Esophagus muscularis mucosa (tissue), 4 donors: Measurements from ENCODE around the gene SLC25A41. TPM values are rescaled to one million over a fixed set of nuclear protein-coding genes. Genes with fewer than 3 reads are reported as not detected.

Experiments
- DNase-seq: peaks from one replicate; pipeline ENCODE4 v3.0.0-alpha.2; 2017; ENCODE audit errors: extremely low spot score
- H3K27ac ChIP-seq, 4 donors: fragments of 200-600 bp; sonication (generic); replicated peaks in 1 of 4; 1 replicate in 3 of 4; 2 replicates in 1 of 4; pipeline ENCODE4 v1.5.1; 2016 to 2019; ENCODE audit warnings: mild to moderate bottlenecking in 1 of 4
- H3K27me3 ChIP-seq, 4 donors: fragments of 200-600 bp; sonication (generic); one replicate each; pipeline versions ENCODE4 v1.5.1 to v1.6.0; 2016 to 2019
- H3K36me3 ChIP-seq, 4 donors: fragments of 200-600 bp; sonication (generic); one replicate each; pipeline ENCODE4 v1.5.1; 2016 to 2019
- H3K4me1 ChIP-seq, 4 donors: fragments of 200-600 bp; sonication (generic); one replicate each; pipeline ENCODE4 v1.5.1; 2016 to 2019
- H3K4me3 ChIP-seq, 4 donors: fragments of 200-600 bp; sonication (generic); 1 replicate in 2 of 4; 2 replicates in 2 of 4; pipeline ENCODE4 v1.5.1; 2016 to 2019; ENCODE audit warnings: mild to moderate bottlenecking in 4 of 4, moderate library complexity in 1 of 4
- H3K9me3 ChIP-seq, 4 donors: fragments of 200-600 bp; sonication (generic); 1 replicate in 3 of 4; 2 replicates in 1 of 4; pipeline ENCODE4 v1.5.1; 2016 to 2019
- CTCF ChIP-seq, 3 experiments: fragments of 200-600 bp in 2 of 3; fragments of 450-650 bp in 1 of 3; sonication (generic) in 2 of 3; IDR thresholded peaks; one replicate each; pipeline ENCODE4 v1.5.1; 2017 to 2019; ENCODE audit warnings: antibody characterized with exemption in 3 of 3, mild to moderate bottlenecking in 2 of 3, moderate library complexity in 1 of 3
- EP300 ChIP-seq: sonication (generic); formaldehyde crosslinking; IDR thresholded peaks from one replicate; pipeline ENCODE4 v1.6.1; 2017; ENCODE audit warnings: antibody characterized with exemption
- POLR2A ChIP-seq: fragments of 450-650 bp; IDR thresholded peaks from one replicate; pipeline ENCODE4 v1.6.1; 2017; ENCODE audit warnings: antibody characterized with exemption, moderate library complexity, mild to moderate bottlenecking, low read depth
- POLR2AphosphoS5 ChIP-seq, 2 donors: sonication (generic); formaldehyde crosslinking; IDR thresholded peaks; one replicate each; pipeline ENCODE4 v1.6.1; 2017; ENCODE audit warnings: antibody characterized with exemption in 2 of 2
- WGBS: methylation state at CpG from one replicate; pipeline ENCODE4 v1.1.5; 2018; 5-methylcytosine and 5-hydroxymethylcytosine counted together
- intact Hi-C: fragments of 100-400 bp; cut with DNase I; formaldehyde crosslinking; loops from one replicate; pipeline ENCODE4 v1.15.1; 2023
- total RNA-seq, 4 donors: library from RNA; depleted of rRNA; stranded (reverse); fragments of >200 nt; gene quantifications; one replicate each; pipeline versions ENCODE4 v1.1.0 to v1.2.1, GENCODE V29; 2016

SLC25A41 gene
- total RNA-seq, 4 donors from 2014 or later: 0.32 to 2.4 (median 0.66) TPM; not detected in 1

- H3K4me3 ChIP-seq: no peak overlapping the region
- H3K9me3 ChIP-seq: no peaks in the 10 kb centered on the region
- no peak overlapping the region for H3K27ac ChIP-seq
- TF ChIP-seq CTCF (IDR thresholded peaks at IDR 0.05) (no peak), EP300 (no peak), POLR2A (no peak), POLR2AphosphoS5 (IDR thresholded peaks at IDR 0.05) (no peak)
- H3K4me1 ChIP-seq: peaks cover 0 to 8% (median 4%) of the 10 kb centered on the region in 4 donors
- peaks cover 0 to 31% (median 14%) of the 10 kb centered on the region in 4 donors for H3K27me3 ChIP-seq
- intact Hi-C loops: no loop called here
- DNase-seq: no peak
- no peaks in the 10 kb centered on the region for H3K36me3 ChIP-seq
- 77% methylated on average over 8 of the region's 8 CpGs for WGBS
These were observed 33.8 kb upstream of the SLC25A41 start for GRCh38 chr19:6467384-6467783.

GRCh38 chr19:6466526-6467248 lies 33.1 kb upstream of the SLC25A41 start:
- WGBS: 81% methylated on average over 5 of the region's 21 CpGs
- no peak for TF ChIP-seq POLR2A
- no peak for TF ChIP-seq CTCF (IDR thresholded peaks at IDR 0.05)
- no peak for TF ChIP-seq EP300
- H3K27ac ChIP-seq: no peak overlapping the region

GRCh38 chr19:6465663-6466062 lies 32.1 kb upstream of the SLC25A41 start:
- H3K36me3 ChIP-seq: no peaks in the 10 kb centered on the region
- 97% methylated on average over 8 of the region's 8 CpGs for WGBS
- peaks cover 0 to 31% (median 14%) of the 10 kb centered on the region in 4 donors for H3K27me3 ChIP-seq
- H3K9me3 ChIP-seq: no peaks in the 10 kb centered on the region
- no peak overlapping the region for H3K27ac ChIP-seq
- intact Hi-C loops: no loop called here
- DNase-seq: no peak
- peaks cover 0 to 11% (median 7%) of the 10 kb centered on the region in 4 donors for H3K4me1 ChIP-seq
- H3K4me3 ChIP-seq: no peak overlapping the region
- TF ChIP-seq EP300: no peak
- TF ChIP-seq POLR2A: no peak
- TF ChIP-seq POLR2AphosphoS5 (IDR thresholded peaks at IDR 0.05): no peak
- TF ChIP-seq CTCF (IDR thresholded peaks at IDR 0.05): no peak

More at GRCh38 chr19:6466526-6467248, 33.1 kb upstream of the SLC25A41 start:
- intact Hi-C loops: no loop called here
- H3K27me3 ChIP-seq: peaks cover 0 to 31% (median 14%) of the 10 kb centered on the region in 4 donors
- no peak for DNase-seq
- H3K4me3 ChIP-seq: no peak overlapping the region
- peaks cover 0 to 8% (median 4%) of the 10 kb centered on the region in 4 donors for H3K4me1 ChIP-seq
- no peaks in the 10 kb centered on the region for H3K36me3 ChIP-seq
- H3K9me3 ChIP-seq: no peaks in the 10 kb centered on the region

- 54% methylated on average over 8 of the region's 9 CpGs for WGBS
- intact Hi-C loops: no loop called here
- TF ChIP-seq CTCF (IDR thresholded peaks at IDR 0.05) (no peak), POLR2AphosphoS5 (IDR thresholded peaks at IDR 0.05) (no peak), EP300 (no peak), POLR2A (no peak)
- DNase-seq: no peak
- peaks cover 0 to 31% (median 14%) of the 10 kb centered on the region in 4 donors for H3K27me3 ChIP-seq
- no peaks in the 10 kb centered on the region for H3K9me3 ChIP-seq
- H3K4me1 ChIP-seq: peaks cover 0 to 13% (median 9%) of the 10 kb centered on the region in 4 donors
- no peaks in the 10 kb centered on the region for H3K36me3 ChIP-seq
- no peak overlapping the region for H3K4me3 ChIP-seq
- H3K27ac ChIP-seq: no peak overlapping the region
These were observed 31.4 kb upstream of the SLC25A41 start for GRCh38 chr19:6465006-6465405.
